Effector memory CD4-positive, alpha-beta T cell (primary cell): Measurements from ENCODE around the gene EXOC7.

Experiments
- DNase-seq, 3 donors: peaks; one replicate each; pipeline ENCODE4 v3.0.0-alpha.2; 2020
- H3K27ac ChIP-seq: 2 replicates; pipeline ENCODE4 v1.7.0; 2013; ENCODE audit warnings: mild to moderate bottlenecking, low read length, moderate library complexity; ENCODE audit not compliant: insufficient read depth, poor library complexity, severe bottlenecking
- H3K27me3 ChIP-seq: replicated peaks from 2 replicates; pipeline ENCODE4 v1.7.0; 2013; ENCODE audit warnings: mild to moderate bottlenecking, low read length; ENCODE audit not compliant: insufficient read depth, control insufficient read depth, poor library complexity, severe bottlenecking
- H3K36me3 ChIP-seq: 2 replicates; pipeline ENCODE4 v1.7.0; 2013; ENCODE audit warnings: mild to moderate bottlenecking, low read length, moderate library complexity; ENCODE audit not compliant: control insufficient read depth, insufficient read depth
- H3K4me1 ChIP-seq: 2 replicates; pipeline ENCODE4 v1.7.0; 2013; ENCODE audit warnings: low read length, mild to moderate bottlenecking; ENCODE audit not compliant: control insufficient read depth, insufficient read depth, poor library complexity, severe bottlenecking
- H3K4me3 ChIP-seq: 2 replicates; pipeline ENCODE4 v1.7.0; 2013; ENCODE audit warnings: low read length, low read depth, mild to moderate bottlenecking; ENCODE audit not compliant: insufficient read depth, poor library complexity, severe bottlenecking
- H3K9me3 ChIP-seq: 2 replicates; pipeline ENCODE4 v1.7.0; 2013; ENCODE audit warnings: mild to moderate bottlenecking, low read length, moderate library complexity; ENCODE audit not compliant: control insufficient read depth

The EXOC7 gene

DNA sequence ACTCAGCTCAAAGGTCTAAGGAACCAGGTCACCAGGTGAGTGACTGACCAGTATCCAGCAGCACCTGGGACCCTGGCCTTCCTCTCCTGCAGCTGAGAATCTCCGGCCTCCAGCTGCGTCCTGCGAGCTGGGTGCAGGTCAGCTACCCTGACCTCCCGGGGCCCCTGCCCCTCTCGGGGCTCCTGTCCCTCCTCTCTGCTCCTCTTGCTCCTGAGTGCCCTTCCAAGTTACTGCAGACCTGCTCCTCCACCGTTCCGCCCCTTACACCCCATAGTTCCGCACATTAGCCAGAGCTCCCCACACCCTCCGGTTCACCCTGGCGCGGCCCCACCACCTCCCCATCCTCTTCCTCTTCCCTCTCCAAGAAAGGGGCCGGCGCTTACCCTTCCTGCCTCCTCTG lies 26.9 kb upstream of the EXOC7 start:
- Histone ChIP-seq H3K27ac (no peak overlapping the region), H3K4me1 (no peaks in the 10 kb centered on the region), H3K27me3 (no peaks in the 10 kb centered on the region), H3K4me3 (no peak overlapping the region), H3K9me3 (no peaks in the 10 kb centered on the region), H3K36me3 (no peaks in the 10 kb centered on the region)
- DNase-seq, result no peak

DNA sequence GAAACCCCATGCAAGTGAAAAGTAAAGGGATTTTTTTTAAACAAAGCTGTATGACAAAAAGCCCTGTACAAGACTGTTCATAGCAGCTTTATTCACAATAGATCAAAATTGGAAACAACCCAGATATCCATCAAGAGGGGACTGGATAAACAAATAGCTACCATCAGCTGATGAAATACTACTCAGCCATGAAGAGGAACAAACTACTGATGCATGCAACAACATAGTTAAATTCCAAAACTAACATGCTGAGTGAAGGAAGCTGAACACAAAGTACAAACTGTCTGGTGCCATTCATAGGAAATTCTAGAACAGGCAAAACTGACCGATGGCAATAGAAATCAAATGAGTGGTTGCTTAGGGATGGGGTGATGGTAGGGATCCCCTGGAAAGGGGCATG lies 22.3 kb upstream of the EXOC7 start:
- Histone ChIP-seq H3K9me3 (no peaks in the 10 kb centered on the region), H3K27me3 (no peaks in the 10 kb centered on the region), H3K4me3 (no peak overlapping the region), H3K36me3 (no peaks in the 10 kb centered on the region), H3K4me1 (peaks cover 5% of the 10 kb centered on the region), H3K27ac (no peak overlapping the region)
- no peak for DNase-seq

DNA sequence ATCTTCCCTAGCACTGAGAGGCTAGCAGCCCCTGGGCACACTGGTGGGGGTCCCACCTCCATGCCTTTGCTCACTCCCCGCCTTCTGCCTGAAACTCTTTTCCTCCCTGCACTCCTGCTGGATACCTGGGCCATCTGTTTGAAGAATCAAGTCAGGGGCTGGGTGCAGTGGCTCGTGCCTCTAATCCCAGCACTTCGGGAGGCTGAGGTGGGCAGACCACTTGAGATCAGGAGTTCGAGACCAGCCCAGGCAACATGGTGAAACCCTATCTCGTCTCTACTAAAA lies 21.7 kb upstream of the EXOC7 start:
- Histone ChIP-seq H3K27ac (no peak overlapping the region), H3K4me3 (no peak overlapping the region), H3K27me3 (no peaks in the 10 kb centered on the region), H3K9me3 (no peaks in the 10 kb centered on the region), H3K4me1 (peaks cover 5% of the 10 kb centered on the region), H3K36me3 (no peaks in the 10 kb centered on the region)
- DNase-seq, result no peak

DNA sequence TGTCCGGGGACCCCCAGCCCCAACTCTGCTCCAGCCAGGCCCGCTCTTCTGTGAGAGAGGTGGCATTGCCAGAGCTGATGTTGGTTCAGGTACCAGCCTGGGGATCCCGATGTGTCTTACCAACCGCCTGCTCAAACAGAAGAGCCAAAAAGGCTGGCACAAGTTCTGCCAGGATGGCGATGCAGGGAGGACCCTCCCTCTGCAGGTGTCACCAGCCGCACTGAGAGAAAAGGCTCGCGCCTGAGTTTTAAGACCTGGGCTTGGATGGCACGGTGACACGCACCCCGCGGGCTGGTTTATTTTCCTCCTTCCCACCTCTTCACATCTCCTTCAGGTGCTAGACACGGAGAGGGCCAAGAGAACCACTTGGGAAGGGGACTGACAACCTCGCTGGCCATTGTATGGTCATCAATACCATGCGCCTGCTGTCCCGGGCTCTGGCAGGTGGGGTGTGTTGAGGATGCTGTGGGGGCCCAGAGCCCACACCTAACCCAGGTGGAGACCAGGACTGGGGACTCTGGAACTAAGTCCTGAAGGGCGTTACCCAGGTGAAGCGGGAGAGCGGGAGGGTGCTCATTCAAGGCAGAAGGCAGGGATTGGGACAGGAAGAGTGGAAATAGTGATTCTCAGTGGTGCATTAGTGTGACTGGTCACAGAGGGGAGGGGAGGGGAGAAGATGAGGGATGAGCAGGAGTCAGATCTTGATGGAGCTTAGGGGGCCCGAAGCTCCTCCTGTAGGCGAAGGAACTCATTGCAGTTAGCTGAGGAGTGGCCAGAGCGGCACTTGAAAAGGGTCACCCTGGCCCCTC lies 21.2 kb upstream of the EXOC7 start:
- Histone ChIP-seq H3K4me3 (no peak overlapping the region), H3K36me3 (no peaks in the 10 kb centered on the region), H3K4me1 (peaks cover 5% of the 10 kb centered on the region), H3K27ac (no peak overlapping the region), H3K27me3 (no peaks in the 10 kb centered on the region), H3K9me3 (no peaks in the 10 kb centered on the region)
- no peak for DNase-seq

DNA sequence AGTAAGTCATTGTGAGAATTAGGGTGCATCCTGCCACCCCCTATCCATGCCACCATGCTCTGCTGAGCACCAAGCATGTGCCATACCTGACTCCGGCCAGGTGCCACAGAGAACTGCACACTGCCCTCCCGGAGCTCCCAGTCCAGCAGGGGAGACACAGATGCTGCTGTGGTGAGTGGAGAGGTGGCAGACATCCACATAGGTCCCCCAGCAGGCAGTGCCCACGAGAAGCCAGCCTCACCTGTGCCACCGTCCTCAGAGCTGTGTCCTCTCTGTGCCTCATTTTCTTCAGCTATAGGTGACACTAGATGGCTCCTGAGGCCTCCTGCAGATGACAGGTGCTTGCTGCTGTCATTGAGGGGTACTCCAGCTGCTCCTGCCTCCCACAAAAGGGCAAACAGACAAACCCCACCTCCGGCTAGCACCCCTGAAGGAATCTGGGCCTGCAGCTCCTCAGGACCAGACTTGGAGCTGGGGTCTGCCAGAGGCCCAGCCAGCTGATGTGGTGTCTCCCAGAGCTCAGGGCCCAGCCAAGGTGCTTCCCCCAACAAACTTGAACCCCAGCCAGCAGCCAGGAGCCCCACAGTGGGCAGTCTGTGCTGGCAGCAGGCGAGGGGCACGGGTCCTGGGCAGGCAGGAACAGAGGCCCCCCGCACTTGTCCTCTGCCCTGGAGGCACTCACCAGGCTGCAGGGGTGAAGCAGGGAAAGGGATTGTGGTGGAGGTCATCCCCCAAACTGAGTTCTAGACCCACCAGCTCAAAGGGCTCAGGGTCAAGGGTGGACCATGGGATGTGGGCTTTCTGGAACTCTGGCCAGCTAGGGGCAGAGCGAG lies 20.4 kb upstream of the EXOC7 start:
- Histone ChIP-seq H3K4me3 (no peak overlapping the region), H3K27me3 (no peaks in the 10 kb centered on the region), H3K36me3 (no peaks in the 10 kb centered on the region), H3K27ac (no peak overlapping the region), H3K4me1 (peaks cover 5% of the 10 kb centered on the region), H3K9me3 (no peaks in the 10 kb centered on the region)
- DNase-seq, result no peak

DNA sequence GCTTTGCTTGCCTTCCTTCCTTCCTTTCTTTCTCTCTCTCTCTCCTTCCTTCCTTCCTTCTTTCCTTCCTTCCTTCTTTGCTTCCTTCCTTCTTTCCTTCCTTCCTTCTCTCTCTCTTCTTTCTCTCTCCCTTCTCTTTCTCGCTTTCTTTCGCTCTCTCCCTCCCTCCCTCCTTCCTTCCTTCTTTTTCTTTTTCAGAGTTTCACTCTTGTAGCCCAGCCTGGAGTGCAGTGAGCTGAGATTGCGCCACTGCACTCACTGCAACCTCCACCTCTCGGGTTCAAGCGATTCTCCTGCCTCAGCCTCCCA lies 19.6 kb upstream of the EXOC7 start:
- no peak overlapping the region for H3K4me3 ChIP-seq
- no peak for DNase-seq
- H3K9me3 ChIP-seq, result no peaks in the 10 kb centered on the region
- no peaks in the 10 kb centered on the region for H3K27me3 ChIP-seq
- H3K27ac ChIP-seq, result no peak overlapping the region
- H3K4me1 ChIP-seq, result peaks cover 5% of the 10 kb centered on the region
- H3K36me3 ChIP-seq, result no peaks in the 10 kb centered on the region

DNA sequence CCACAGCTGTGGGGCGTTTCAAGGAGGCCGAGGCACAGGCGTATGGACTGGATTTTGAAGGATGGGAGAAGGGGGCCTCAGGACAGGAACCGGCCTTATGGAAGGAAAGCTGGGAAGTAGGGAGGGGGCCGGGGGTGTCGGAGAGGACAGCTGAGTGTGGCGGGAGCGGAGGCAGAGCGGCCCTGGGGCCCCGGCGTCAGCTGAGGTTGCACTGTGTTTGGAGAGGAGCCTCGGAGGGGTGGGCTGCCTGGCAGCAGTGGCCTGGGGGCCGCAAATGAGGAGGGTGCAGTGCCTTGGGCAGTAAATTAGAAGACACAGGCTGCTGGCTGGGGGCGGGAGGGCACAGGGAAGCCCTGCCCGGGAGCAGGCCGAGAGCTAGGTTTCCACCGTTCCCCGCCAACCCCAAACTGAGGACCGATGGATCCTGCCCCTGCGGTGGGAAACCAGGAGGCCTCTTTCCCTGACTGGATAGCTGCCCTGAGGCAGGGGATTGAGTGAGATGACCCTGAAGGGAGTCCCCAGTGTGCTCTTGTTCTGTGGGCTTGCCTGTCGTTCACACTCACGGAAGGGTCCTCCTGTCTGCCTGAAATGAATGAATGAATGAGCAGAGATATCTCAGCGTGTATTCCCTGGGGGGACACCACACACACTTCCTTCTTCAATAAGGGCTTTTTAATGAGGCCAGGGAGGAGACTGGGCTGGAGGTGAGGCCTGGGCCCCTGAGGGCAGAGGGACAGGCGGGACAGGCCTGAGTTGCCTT lies 19.0 kb upstream of the EXOC7 start:
- DNase-seq, result no peak
- no peak overlapping the region for H3K27ac ChIP-seq
- no peaks in the 10 kb centered on the region for H3K36me3 ChIP-seq
- peaks cover 5% of the 10 kb centered on the region for H3K4me1 ChIP-seq
- H3K4me3 ChIP-seq, result no peak overlapping the region
- H3K9me3 ChIP-seq, result no peaks in the 10 kb centered on the region
- no peaks in the 10 kb centered on the region for H3K27me3 ChIP-seq

DNA sequence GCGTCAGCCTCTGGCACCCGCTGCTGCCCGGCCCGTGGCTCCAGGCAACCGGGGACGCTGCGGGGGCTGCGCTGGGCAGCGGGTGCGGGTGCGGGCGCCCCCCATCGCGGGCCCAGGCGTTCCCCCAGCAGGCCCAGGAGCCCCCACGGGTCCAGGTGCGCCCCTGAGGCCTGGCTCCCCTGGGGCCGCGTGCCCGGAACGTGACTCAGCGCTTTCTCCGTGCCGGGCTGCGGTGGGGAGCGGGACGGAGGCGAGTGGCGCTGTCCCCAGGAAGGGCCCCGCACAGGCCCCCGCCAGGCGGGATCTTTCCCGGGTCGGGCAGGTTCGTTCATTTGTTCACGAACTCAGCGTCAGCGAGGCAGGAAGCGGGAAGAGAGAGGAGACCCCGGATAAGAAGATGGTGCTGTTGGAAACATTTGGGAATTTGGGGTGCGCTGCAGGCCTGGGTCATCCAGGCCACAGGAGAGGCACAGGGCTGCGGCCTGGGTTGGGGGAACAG lies 18.4 kb upstream of the EXOC7 start:
- Histone ChIP-seq H3K27me3 (no peaks in the 10 kb centered on the region), H3K27ac (no peak overlapping the region), H3K4me3 (peak overlapping the region; percentile 37), H3K9me3 (no peaks in the 10 kb centered on the region), H3K36me3 (no peaks in the 10 kb centered on the region), H3K4me1 (peaks cover 5% of the 10 kb centered on the region)
- DNase-seq, result no peak

DNA sequence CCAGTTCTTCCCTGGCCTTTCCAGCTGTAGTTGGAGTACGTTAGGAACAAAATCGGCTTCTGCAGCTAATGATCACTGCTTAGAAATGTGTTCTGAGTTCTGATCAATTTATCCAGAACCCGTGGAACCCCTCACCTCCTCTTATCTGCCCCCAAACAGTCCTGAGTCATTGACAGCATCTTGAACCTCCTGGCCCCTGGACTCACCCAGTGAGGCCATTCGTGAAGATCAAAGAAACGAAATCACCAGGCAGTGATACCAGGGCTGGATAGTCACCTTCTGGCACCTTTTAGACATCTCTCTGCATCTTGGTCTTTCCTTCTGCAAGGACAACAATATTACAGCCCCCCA lies 17.0 kb upstream of the EXOC7 start:
- Histone ChIP-seq H3K9me3 (no peaks in the 10 kb centered on the region), H3K4me3 (no peak overlapping the region), H3K27ac (no peak overlapping the region), H3K36me3 (no peaks in the 10 kb centered on the region), H3K27me3 (no peaks in the 10 kb centered on the region), H3K4me1 (peaks cover 5% of the 10 kb centered on the region)
- no peak for DNase-seq
